Stimulated activated naive CD8-positive, alpha-beta T cell treated with anti-CD3 and anti-CD28 coated beads, Interleukin-15, Interleukin-2, amounts not matched to agents 100 U/mL and 50 U/mL, for 24 hours (primary cell): ENCODE results near the gene CHD6.
"Not testable (repeated sequence)": the region's sequence is repeated elsewhere in the genome, so short reads cannot be mapped to it uniquely, and the experiment has no call there.

Experiments used
- ATAC-seq: fragments of 150-1000 bp; cut with Tn5 transposase; one replicate; pipeline ENCODE4 v1.10.0; 2021
- DNase-seq: peaks from one replicate; pipeline ENCODE4 v3.0.0; 2021

CHD6 gene

GRCh38 chr20:41538810-41539596 lies 79.2 kb downstream of the CHD6 start:
- ATAC-seq: no peak
- DNase-seq: no peak

- ATAC-seq: no peak
- DNase-seq: no peak
These were observed 80.3 kb downstream of the CHD6 start for GRCh38 chr20:41537865-41538264.

DNA sequence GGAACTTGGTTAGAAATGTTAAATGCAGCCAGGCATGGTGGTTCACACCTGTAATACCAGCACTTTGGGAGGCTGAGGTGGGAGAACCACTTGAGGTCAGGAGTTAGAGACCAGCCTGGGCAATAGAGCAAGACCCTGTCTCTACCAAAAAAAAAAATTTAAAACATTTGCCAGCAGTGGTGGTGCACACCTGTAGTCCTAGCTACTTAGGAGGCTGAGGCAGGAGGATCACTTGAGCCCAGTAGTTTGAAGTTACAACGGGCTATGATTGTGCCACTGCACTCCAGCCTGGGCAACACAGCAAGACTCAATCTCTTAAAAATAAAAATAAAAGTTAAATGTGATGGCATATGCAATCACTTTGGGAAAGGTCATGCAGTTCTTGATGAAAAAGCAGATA lies 82.6 kb downstream of the CHD6 start:
- ATAC-seq, DNase-seq: not testable (repeated sequence)

- DNase-seq: no peak
- no peak for ATAC-seq
These were observed 83.3 kb downstream of the CHD6 start for GRCh38 chr20:41534842-41535241.

GRCh38 chr20:41534170-41534569 lies 84.0 kb downstream of the CHD6 start:
- no peak for DNase-seq
- no peak for ATAC-seq

DNA sequence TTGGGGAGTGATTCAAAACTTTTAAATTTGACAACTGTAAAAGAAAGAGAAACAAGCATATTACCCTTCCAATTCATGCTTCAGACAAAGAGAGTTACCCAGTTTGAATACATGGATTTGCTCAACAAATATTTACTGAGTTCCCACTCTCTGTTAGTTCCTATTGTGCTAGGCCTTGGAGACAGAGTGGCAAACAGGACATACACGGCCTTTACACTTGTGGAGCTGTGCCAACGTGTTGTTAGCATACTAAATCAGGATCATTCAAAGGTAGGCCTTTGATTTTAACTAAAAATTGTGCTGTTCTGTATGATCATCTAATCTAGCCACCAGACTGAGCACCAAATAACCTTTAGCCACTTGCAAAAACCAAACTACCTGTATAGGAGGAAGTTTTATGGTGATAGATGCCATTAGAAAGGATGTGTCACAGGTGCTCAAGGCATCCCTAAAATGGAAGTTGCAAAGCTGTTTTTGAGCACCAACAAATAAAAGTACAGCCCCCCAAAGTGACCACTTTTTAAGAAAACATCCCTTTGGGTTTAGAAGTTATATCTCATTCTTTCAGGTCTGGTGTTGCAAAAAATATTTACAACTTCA lies 84.5 kb downstream of the CHD6 start:
- DNase-seq: no peak
- ATAC-seq: no peak

DNA sequence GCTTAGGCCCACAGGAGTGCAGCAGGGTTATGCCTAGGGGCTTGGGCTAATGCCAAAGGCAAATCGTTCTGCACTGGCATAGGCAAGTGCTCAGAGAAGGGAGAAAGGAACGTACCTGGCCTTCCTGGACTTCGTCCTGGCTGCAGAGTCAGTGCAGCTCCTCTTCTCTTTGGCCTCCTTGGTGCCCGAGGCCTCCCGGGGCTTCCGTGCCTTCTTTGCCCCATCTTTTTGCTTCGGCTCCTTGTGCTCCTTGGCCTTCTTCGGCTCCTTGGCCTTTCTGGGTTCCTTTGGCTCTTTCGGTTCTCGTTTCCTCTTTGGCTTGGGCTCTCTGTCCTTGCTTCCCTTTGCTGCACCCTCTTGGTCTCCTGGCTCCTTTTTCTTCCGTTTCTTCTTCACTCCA lies 85.2 kb downstream of the CHD6 start:
- DNase-seq (no peak), ATAC-seq (no peak)

DNA sequence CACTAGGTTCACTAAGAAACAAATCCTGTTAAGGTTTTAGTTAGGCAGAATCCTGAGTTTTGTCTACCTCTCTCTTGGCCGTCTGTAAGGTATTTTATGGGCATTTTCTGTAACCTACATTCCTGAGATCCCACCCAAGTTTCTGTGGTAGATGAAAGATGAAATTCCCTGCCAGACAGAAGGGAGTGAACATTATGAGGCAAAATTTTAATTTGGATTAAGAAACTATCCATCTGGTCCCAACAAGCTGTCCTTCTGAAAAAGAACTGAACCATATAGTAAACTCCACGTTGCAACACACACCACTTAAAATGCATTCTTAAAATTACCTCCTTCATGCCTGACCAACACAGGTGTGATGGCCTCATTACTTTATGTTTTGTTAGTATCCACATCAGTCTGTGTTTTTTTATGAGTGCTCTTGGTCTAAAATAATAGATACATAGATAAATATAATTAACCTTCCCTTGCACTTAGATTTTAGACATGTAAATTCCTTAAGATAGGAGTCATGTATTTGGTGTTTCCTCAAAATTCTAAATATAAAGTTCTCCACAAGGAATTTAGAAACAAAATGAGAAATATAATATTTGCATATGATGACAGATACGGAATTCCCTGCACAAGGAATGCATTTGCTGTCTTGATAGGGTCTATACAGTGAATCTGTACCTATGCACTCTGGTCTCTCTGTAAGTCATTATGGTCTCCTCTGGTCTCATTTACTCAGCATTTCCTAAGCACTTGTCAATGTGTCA lies 86.5 kb downstream of the CHD6 start:
- ATAC-seq (no peak), DNase-seq (no peak)

GRCh38 chr20:41530923-41531322 lies 87.3 kb downstream of the CHD6 start:
- no peak for ATAC-seq
- DNase-seq: no peak

- ATAC-seq: no peak
- no peak for DNase-seq
These were observed 91.8 kb downstream of the CHD6 start for GRCh38 chr20:41526327-41526726.

- ATAC-seq (no peak), DNase-seq (no peak)
These were observed 93.1 kb downstream of the CHD6 start for GRCh38 chr20:41524980-41525613.

GRCh38 chr20:41523857-41524256 lies 94.3 kb downstream of the CHD6 start:
- DNase-seq: no peak
- ATAC-seq: no peak

- DNase-seq (no peak), ATAC-seq (no peak)
These were observed 104.3 kb downstream of the CHD6 start for GRCh38 chr20:41513829-41514228.

DNA sequence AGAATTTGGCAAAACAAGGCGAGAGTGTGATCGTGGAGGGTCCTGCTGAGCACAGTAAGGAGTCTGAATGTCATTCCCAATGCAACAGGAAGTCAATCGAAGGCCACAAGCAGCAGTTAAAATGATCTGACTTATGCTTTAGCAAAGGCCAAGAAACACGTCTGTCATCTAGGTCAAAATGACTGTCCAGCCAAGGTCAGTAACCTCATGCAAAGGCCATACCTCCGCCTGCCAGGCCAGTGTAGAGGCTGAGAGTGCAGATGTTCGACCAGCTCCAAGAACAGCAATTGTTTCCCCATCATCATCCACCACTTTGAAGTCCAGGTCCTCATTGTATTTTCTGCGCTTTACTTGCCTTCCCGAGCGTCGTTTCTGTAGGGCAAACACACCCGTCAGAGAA lies 105.6 kb downstream of the CHD6 start:
- DNase-seq: no peak
- no peak for ATAC-seq

DNA sequence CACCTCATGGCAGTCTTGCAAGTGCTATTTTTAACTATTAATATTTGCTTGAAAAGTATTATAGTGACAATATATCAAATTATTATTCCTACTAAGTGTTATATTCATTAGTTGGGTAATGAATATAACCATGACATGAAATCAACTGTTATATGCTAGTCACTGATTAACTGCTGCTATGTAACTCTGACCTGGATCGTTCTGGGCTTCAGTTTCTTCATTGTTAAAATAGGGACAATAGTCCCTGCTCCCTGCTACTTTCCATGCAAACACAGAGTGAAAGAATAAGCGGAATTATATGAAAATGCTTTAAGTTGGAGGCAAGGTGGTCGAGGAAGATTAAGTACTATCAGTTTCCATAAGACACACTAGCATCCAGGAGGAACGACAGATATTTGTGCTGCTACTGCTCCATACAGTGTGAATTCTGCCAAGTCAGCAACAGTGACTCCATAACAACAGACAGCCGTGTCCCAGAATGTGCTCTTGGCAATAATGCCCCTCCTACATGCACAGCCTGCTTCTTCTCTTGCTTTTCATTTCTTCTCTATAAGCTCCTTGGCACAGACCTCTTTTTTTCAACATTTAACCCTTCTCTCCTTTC lies 107.2 kb downstream of the CHD6 start:
- ATAC-seq (no peak), DNase-seq (no peak)

DNA sequence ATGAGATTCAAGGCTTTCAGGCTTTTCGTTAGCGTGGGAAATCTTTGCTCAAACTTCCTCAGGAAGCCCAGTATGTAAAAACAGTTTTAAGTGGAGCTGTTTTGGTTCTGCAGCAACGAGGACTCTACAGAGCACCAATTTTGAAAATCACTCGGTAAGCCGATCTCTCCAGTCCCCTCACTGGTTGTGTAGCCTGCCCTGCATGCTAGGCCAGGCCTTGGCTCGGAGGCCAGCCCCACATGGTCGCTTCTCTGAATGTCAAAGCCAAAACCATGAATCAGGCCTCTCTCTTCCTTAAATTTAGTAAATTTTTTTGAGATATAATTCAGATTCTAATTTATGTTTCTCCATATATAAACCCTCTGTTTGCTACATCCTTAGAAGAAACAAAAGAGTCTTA lies 108.0 kb downstream of the CHD6 start:
- ATAC-seq (no peak), DNase-seq (no peak)

DNA sequence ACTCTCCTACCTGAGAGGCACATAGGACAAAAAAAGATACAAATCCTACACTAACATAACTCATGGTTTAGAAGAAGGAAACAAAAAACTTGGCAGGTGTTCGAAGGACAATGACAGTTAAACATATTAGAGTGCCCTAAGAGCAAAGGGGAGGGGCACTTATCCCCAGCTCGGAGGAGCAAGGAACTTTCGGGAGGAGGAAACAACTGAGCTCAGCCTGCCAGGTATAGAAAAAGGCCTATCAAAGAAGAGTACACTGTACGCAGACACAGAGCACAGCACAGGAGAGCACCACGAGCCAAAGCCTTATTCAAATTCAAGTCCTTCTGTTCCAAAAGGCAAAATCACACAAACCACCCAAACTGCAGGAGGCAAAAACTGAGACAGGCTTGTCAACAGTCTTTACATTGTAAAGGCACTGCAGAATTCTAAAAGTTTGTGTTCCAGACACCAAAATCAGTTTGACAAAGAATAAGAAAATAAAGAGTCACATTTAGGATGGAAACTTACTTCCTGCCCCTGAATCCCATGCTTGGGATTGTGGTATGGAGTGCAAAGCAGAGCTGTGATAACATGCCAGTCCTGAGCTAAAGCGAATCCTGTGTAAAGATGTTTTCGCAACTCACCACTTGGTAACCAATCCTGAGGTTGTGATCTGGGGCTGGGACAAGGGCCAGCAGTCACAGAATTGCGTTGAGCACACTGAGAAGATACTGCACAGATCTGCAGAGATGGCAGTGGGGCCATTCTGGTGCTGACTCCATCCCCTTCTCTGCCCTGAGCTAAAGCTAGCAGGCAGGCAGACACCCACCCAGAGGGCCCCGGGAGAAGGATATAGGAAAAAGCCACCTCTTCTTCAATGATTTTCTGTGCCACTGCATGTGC lies 108.6 kb downstream of the CHD6 start:
- ATAC-seq: no peak
- no peak for DNase-seq

- no peak for ATAC-seq
- DNase-seq: no peak
These were observed 109.8 kb downstream of the CHD6 start for GRCh38 chr20:41508335-41508734.

DNA sequence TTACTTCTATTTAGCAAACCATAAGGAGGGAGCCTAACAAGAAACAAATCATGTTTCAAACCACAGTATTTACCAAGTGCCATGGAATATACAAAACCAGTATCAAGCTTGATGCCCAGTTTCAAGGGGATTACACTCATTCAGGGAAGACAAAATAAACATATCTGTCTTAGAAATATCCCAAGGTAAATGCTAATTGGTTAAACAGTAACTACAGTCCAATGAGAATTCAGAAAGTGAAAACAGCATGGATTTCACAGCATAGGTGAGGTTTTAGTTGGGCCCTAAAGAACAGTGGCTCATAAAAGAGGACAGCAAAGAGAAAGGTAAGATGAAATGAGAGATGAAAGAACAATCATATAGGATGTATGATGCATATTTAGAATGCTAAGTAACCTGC lies 110.3 kb downstream of the CHD6 start:
- ATAC-seq (no peak), DNase-seq (no peak)

DNA sequence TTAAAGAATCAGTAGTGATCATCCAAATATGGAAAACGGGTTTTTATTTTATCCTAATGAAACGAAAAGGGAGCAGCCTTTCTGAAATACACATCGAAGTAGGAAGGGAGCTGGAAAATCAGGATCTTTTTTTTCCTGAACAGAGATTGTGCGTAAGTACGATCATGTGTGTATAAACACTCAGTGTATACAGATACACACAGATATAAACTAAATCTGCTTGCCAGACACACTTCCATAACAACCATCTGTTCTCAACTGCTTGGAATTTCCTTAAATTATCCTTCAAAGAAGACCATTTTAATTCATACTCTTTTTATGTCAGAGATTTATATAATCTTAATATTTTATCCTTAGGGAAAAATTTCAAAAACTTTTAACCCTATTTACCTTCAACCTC lies 110.7 kb downstream of the CHD6 start:
- ATAC-seq: no peak

GRCh38 chr20:41506192-41506915 lies 111.8 kb downstream of the CHD6 start:
- no peak for ATAC-seq
- DNase-seq: no peak

More for the DNA sequence above, 110.7 kb downstream of the CHD6 start:
- DNase-seq: no peak
